IPS-20b (cell line): Measurements from ENCODE around the gene ZBTB6.
A peak's percentile ranks its signal among the peaks of the same experiment; 100 is the strongest.

ENCODE experiments used
- H3K27ac ChIP-seq: one replicate; pipeline ENCODE4 v1.5.1; 2013; ENCODE audit warnings: low read length
- H3K27me3 ChIP-seq: 2 replicates; pipeline ENCODE4 v1.6.1; 2013; ENCODE audit warnings: mild to moderate bottlenecking, low read length, inconsistent platforms; ENCODE audit not compliant: insufficient read depth
- H3K36me3 ChIP-seq: 2 replicates; pipeline ENCODE4 v1.6.1; 2013; ENCODE audit warnings: low read depth, mild to moderate bottlenecking, inconsistent platforms, low read length, moderate library complexity; ENCODE audit not compliant: insufficient read depth
- H3K4me1 ChIP-seq: 2 replicates; pipeline ENCODE4 v1.6.1; 2013; ENCODE audit warnings: mild to moderate bottlenecking, control low read depth, inconsistent platforms, low read length, moderate library complexity; ENCODE audit not compliant: insufficient read depth
- H3K4me3 ChIP-seq: 2 replicates; pipeline ENCODE4 v1.5.1; 2013; ENCODE audit warnings: mild to moderate bottlenecking, low read length, inconsistent platforms
- H3K9ac ChIP-seq: 2 replicates; pipeline ENCODE4 v1.6.1; 2013; ENCODE audit warnings: low read depth, mild to moderate bottlenecking, inconsistent platforms, low read length, moderate library complexity
- H3K9me3 ChIP-seq: 2 replicates; pipeline ENCODE4 v1.6.1; 2013; ENCODE audit warnings: mild to moderate bottlenecking, low read depth, low read length, inconsistent platforms; ENCODE audit not compliant: insufficient read depth

ZBTB6 gene, protein sequence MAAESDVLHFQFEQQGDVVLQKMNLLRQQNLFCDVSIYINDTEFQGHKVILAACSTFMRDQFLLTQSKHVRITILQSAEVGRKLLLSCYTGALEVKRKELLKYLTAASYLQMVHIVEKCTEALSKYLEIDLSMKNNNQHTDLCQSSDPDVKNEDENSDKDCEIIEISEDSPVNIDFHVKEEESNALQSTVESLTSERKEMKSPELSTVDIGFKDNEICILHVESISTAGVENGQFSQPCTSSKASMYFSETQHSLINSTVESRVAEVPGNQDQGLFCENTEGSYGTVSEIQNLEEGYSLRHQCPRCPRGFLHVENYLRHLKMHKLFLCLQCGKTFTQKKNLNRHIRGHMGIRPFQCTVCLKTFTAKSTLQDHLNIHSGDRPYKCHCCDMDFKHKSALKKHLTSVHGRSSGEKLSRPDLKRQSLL

GRCh38 chr9:122912964-122913673 lies at the start of gene ZBTB6:
ZBTB6 (minus strand) TSS chr9:122913323; CDS start chr9:122912072, 1,251 bp downstream.
- Histone ChIP-seq H3K9me3 (no peaks in the 10 kb centered on the region), H3K27me3 (no peaks in the 10 kb centered on the region), H3K4me1 (0 out of 2 replicates have a peak, but pooled peaks cover 2% of the 10 kb centered on the region), H3K9ac (peak within 1 kb of the TSS; percentile 98), H3K27ac (peak within 1 kb of the TSS; percentile 90), H3K36me3 (peaks cover 31% of the 10 kb centered on the region), H3K4me3 (peak within 1 kb of the TSS; percentile 97)

- H3K27ac ChIP-seq, result no peak overlapping the region
- no peaks in the 10 kb centered on the region for H3K4me1 ChIP-seq
- no peaks in the 10 kb centered on the region for H3K27me3 ChIP-seq
- peaks cover 49% of the 10 kb centered on the region for H3K36me3 ChIP-seq
- no peak overlapping the region for H3K9ac ChIP-seq
- no peaks in the 10 kb centered on the region for H3K9me3 ChIP-seq
- H3K4me3 ChIP-seq, result no peak overlapping the region
Observed at GRCh38 chr9:122961139-122961538, 48.0 kb upstream of the ZBTB6 start.

- no peaks in the 10 kb centered on the region for H3K9me3 ChIP-seq
- no peaks in the 10 kb centered on the region for H3K27me3 ChIP-seq
- no peak overlapping the region for H3K27ac ChIP-seq
- H3K9ac ChIP-seq, result no peak overlapping the region
- peaks cover 2% of the 10 kb centered on the region; the same call in 1 of the 2 replicates for H3K4me1 ChIP-seq
- peaks cover 25% of the 10 kb centered on the region for H3K36me3 ChIP-seq
- no peak overlapping the region for H3K4me3 ChIP-seq
Observed at GRCh38 chr9:122955961-122956360, 42.8 kb upstream of the ZBTB6 start.

DNA sequence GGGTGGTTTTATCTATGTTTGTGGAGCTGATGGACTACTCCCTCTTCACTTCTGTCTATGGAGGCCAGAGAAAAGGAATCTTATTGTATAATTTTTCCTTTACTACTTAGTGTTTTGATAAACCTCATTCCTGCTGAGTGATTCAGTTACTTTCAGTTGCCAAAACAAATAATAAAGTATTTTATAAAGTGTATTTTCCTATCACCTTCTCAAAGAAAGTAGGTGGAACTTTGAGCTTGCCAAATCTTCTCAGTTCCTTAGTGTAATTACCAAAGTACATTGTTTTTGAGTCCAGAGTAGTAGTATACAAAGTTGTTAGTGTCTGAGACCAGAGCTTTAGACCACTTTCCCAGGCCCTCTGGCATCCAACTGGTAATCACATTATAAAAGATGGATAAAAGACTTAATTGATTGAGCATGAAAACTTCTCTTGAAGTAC lies 41.1 kb upstream of the ZBTB6 start:
- Histone ChIP-seq H3K27ac (no peak overlapping the region), H3K4me3 (no peak overlapping the region), H3K9ac (no peak overlapping the region), H3K9me3 (no peaks in the 10 kb centered on the region), H3K36me3 (peaks cover 10% of the 10 kb centered on the region), H3K4me1 (peaks cover 15% of the 10 kb centered on the region), H3K27me3 (no peaks in the 10 kb centered on the region)

DNA sequence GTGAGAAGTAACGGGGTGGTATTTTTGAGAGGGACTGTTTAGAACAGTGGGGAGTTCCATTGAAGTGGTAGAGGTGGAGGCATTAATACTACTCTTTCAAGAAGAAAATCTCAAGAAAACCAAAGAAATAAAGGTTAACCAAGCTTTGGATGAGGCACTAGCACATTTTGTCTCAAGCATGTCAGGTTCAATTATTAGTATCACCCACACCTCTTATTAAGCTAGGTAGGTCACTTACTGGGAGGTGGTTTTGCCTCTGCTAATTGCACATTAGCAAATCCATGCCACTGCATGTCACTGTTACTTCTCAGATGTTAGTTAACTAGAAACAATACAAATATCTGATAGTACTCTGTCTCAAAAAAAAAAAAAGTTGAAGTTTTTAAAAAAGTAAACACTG lies 37.9 kb upstream of the ZBTB6 start:
- Histone ChIP-seq H3K27ac (no peak overlapping the region), H3K27me3 (no peaks in the 10 kb centered on the region), H3K4me1 (peaks cover 36% of the 10 kb centered on the region), H3K9me3 (no peaks in the 10 kb centered on the region), H3K9ac (peak overlapping the region; percentile 24; the same call in 1 of the 2 replicates), H3K4me3 (no peak overlapping the region), H3K36me3 (peaks cover 8% of the 10 kb centered on the region; the same call in 1 of the 2 replicates)

DNA sequence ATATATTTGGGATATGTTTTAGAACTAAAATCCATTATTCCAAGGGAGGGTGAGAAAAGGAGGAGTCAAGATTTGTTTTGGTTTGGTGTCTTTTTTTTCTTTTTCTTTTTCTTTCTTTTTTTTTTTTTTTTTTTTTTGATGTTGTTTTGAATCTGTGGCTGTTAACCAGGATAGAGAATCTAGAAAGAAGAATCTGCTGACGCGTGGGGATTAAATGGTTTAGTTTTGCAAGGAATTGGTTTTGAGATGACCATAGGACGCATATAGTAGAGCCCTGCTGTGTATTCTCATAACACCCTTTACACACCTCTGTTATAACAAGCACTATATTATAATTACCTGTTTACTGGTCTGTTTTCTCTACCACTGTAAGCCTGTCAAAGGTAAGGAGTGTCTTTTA lies 37.1 kb upstream of the ZBTB6 start:
- H3K27me3 ChIP-seq, result no peaks in the 10 kb centered on the region
- no peaks in the 10 kb centered on the region for H3K9me3 ChIP-seq
- peak overlapping the region; percentile 55 for H3K27ac ChIP-seq
- peak overlapping the region; percentile 47; the same call in 1 of the 2 replicates for H3K4me3 ChIP-seq
- H3K9ac ChIP-seq, result no peak overlapping the region
- peaks cover 8% of the 10 kb centered on the region; the same call in 1 of the 2 replicates for H3K36me3 ChIP-seq
- peaks cover 38% of the 10 kb centered on the region for H3K4me1 ChIP-seq

DNA sequence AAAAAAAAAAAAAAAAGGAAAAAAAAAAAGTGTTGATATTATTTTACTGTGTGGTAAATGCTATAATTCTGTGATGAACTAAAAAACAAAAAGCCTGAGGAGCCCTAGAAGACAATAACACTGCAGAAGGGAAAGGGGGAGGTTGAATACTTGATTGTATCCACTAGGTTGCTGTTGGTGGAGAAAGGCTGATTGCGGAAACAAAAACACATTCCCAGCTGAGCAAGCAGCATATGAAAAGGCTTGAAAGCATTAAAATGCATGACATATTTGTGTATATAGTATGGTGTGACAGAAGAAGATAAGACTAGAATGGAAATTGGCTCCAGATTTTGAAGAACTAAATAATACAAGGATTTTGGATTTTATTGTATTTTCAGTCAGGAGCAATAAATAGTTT lies 36.6 kb upstream of the ZBTB6 start:
- Histone ChIP-seq H3K36me3 (peaks cover 8% of the 10 kb centered on the region; the same call in 1 of the 2 replicates), H3K9ac (no peak overlapping the region; the same call in 1 of the 2 replicates), H3K9me3 (no peaks in the 10 kb centered on the region), H3K27me3 (no peaks in the 10 kb centered on the region), H3K27ac (peak overlapping the region; percentile 55), H3K4me1 (peaks cover 38% of the 10 kb centered on the region), H3K4me3 (peak overlapping the region; percentile 47; the same call in 1 of the 2 replicates)

DNA sequence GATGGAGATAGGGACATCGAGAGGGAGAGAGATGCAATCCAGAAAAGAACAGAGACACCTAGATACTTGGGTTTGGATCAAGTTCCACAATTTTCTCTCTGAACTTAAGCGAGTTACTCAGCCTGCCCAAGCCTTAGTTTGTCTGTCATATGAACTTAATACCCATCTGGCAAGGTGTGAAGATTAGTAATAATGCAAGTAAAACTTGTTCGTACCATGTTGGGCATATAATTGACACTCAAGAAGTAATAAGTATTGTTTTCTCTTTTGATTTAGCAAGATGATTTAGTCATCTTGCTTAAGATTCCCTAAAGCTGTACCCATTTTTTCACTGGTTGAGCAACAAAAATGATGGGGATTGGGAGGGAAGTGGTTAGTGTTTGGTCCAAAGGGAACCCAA lies 35.2 kb upstream of the ZBTB6 start:
- H3K27ac ChIP-seq, result no peak overlapping the region

GRCh38 chr9:122946461-122947005 lies 33.4 kb upstream of the ZBTB6 start:
- no peak overlapping the region for H3K27ac ChIP-seq
- H3K4me3 ChIP-seq, result no peak overlapping the region
- H3K27me3 ChIP-seq, result no peaks in the 10 kb centered on the region
- no peak overlapping the region for H3K9ac ChIP-seq
- peaks cover 13% of the 10 kb centered on the region; the same call in 1 of the 2 replicates for H3K36me3 ChIP-seq
- no peaks in the 10 kb centered on the region for H3K9me3 ChIP-seq
- peaks cover 41% of the 10 kb centered on the region for H3K4me1 ChIP-seq

More for the DNA sequence above, 35.2 kb upstream of the ZBTB6 start:
- Histone ChIP-seq H3K36me3 (peaks cover 13% of the 10 kb centered on the region; the same call in 1 of the 2 replicates), H3K4me3 (no peak overlapping the region), H3K9me3 (no peaks in the 10 kb centered on the region), H3K4me1 (peaks cover 38% of the 10 kb centered on the region), H3K27me3 (no peaks in the 10 kb centered on the region), H3K9ac (peak overlapping the region; percentile 25; the same call in 1 of the 2 replicates)

GRCh38 chr9:122944960-122945888 lies 32.1 kb upstream of the ZBTB6 start:
- H3K9me3 ChIP-seq, result no peaks in the 10 kb centered on the region
- H3K27ac ChIP-seq, result no peak overlapping the region
- peaks cover 13% of the 10 kb centered on the region; the same call in 1 of the 2 replicates for H3K36me3 ChIP-seq
- no peak overlapping the region for H3K9ac ChIP-seq
- H3K27me3 ChIP-seq, result no peaks in the 10 kb centered on the region
- H3K4me3 ChIP-seq, result no peak overlapping the region
- H3K4me1 ChIP-seq, result peaks cover 34% of the 10 kb centered on the region
